GM12878 (cell line): ENCODE data around the gene PHB1. TPM values are rescaled to one million over a fixed set of nuclear protein-coding genes. Genes with fewer than 3 reads are reported as not detected.

Source experiments
- ATAC-seq: fragments of 200-7000 bp; cut with Tn5 transposase; 3 replicates; pipeline ENCODE4 v1.9.1; 2020; ENCODE audit warnings: mild to moderate bottlenecking, moderate library complexity
- BruUV-seq: library from RNA; stranded (reverse); fragments of 400-500 nt; replicated peaks from 2 replicates; lab custom pipeline; 2021; lab: Mats Ljungman, UMichigan
- CTCF ChIA-PET: fragments of 300-600 bp; sonication (Branson Sonifier 250); formaldehyde crosslinking; extraction: SDS; loops from one replicate; lab custom pipeline; 2021; ENCODE audit warnings: inconsistent platforms; lab: Yijun Ruan, JAX
- POLR2A ChIA-PET: fragments of 350-600 bp; formaldehyde crosslinking; extraction: SDS; loops from one replicate; lab custom pipeline; 2021; ENCODE audit warnings: inconsistent platforms; lab: Charles Lee
- RAD21 ChIA-PET: fragments of 300-600 bp; sonication (Branson Sonifier 250); formaldehyde crosslinking; loops from one replicate; lab custom pipeline; 2023; ENCODE audit warnings: antibody characterized with exemption; ENCODE audit not compliant: unreplicated experiment; lab: Charles Lee
- SMC1A ChIA-PET: fragments of 300-600 bp; sonication (Branson Sonifier 250); formaldehyde crosslinking; loops from one replicate; lab custom pipeline; 2023; ENCODE audit not compliant: unreplicated experiment, uncharacterized antibody; lab: Charles Lee
- DNase-seq: peaks from one replicate; pipeline ENCODE4 v3.0.0-alpha.2; 2011; ENCODE audit warnings: low read depth, low spot score
- FAIRE-seq: peaks from 3 replicates; lab custom pipeline; 2011; peaks lifted over from hg19 to GRCh38; lab: Jason Lieb, UNC
- H2AFZ ChIP-seq: 2 replicates; pipeline ENCODE4 v1.6.0; 2011; ENCODE audit warnings: low read depth, low read length, control low read depth; ENCODE audit not compliant: control insufficient read depth
- H3K27ac ChIP-seq: 2 replicates; pipeline ENCODE4 v1.5.1; 2011; ENCODE audit warnings: control low read depth; ENCODE audit not compliant: control insufficient read depth, insufficient read depth
- H3K27me3 ChIP-seq, 2 experiments: replicated peaks in 1 of 2; 2 replicates each; pipeline versions ENCODE4 v1.6.0 to v1.6.1; 2011; ENCODE audit warnings: low read length in 1 of 2; ENCODE audit not compliant: control insufficient read depth in 2 of 2, insufficient read depth in 2 of 2
- H3K36me3 ChIP-seq, 2 experiments: 2 replicates each; pipeline ENCODE4 v1.5.1; 2011; ENCODE audit warnings: low read length in 1 of 2; ENCODE audit not compliant: control insufficient read depth in 2 of 2, insufficient read depth in 2 of 2
- H3K4me1 ChIP-seq: 2 replicates; pipeline ENCODE4 v1.6.1; 2011; ENCODE audit warnings: mild to moderate bottlenecking, low read length, moderate library complexity, mixed read lengths; ENCODE audit not compliant: control insufficient read depth, insufficient read depth
- H3K4me2 ChIP-seq: 2 replicates; pipeline ENCODE4 v1.6.0; 2011; ENCODE audit warnings: control low read depth; ENCODE audit not compliant: control insufficient read depth, insufficient read depth
- H3K4me3 ChIP-seq: fragments of 200-600 bp; sonication (generic); 2 replicates; pipeline ENCODE4 v1.5.1; 2016
- H3K79me2 ChIP-seq: 2 replicates; pipeline ENCODE4 v1.6.0; 2011; ENCODE audit warnings: low read length; ENCODE audit not compliant: control insufficient read depth, insufficient read depth
- H3K9ac ChIP-seq: 2 replicates; pipeline ENCODE4 v1.8.0; 2011; ENCODE audit warnings: low read length, control low read depth, mixed read lengths; ENCODE audit not compliant: control insufficient read depth, insufficient read depth
- H3K9me3 ChIP-seq: replicated peaks from 3 replicates; pipeline ENCODE4 v1.5.1; 2011; ENCODE audit warnings: mild to moderate bottlenecking, low read length; ENCODE audit not compliant: control insufficient read depth, insufficient read depth
- H4K20me1 ChIP-seq: 2 replicates; pipeline ENCODE4 v1.6.0; 2011; ENCODE audit not compliant: control insufficient read depth, insufficient read depth
- ASH2L ChIP-seq: fragments of 300-600, 200-600 bp; sonication (generic); IDR thresholded peaks from 2 replicates; pipeline ENCODE4 v1.6.1; 2017; ENCODE audit warnings: low read depth, mild to moderate bottlenecking, borderline replicate concordance
- CEBPZ ChIP-seq: fragments of 150-350 bp; IDR thresholded peaks from 2 replicates; pipeline ENCODE4 v1.6.1; 2016; ENCODE audit warnings: low read depth, low read length
- EZH2 ChIP-seq: IDR thresholded peaks from 2 replicates; pipeline ENCODE4 v1.6.1; 2012; ENCODE audit warnings: low read depth, mild to moderate bottlenecking, control low read depth, inconsistent platforms, low read length, borderline replicate concordance; ENCODE audit not compliant: control insufficient read depth
- IKZF2 ChIP-seq, 2 experiments: fragments of 450-650 bp; IDR thresholded peaks; 2 replicates each; pipeline ENCODE4 v1.6.1; 2017; ENCODE audit warnings: mild to moderate bottlenecking in 2 of 2, moderate library complexity in 2 of 2
- KDM1A ChIP-seq: fragments of 200-600 bp; sonication (generic); IDR thresholded peaks from 2 replicates; pipeline ENCODE4 v1.6.1; 2016; ENCODE audit warnings: borderline replicate concordance
- NBN ChIP-seq: fragments of 450-650 bp; IDR thresholded peaks from 2 replicates; pipeline ENCODE4 v1.6.1; 2016
- NR2C2 ChIP-seq: IDR thresholded peaks from 2 replicates; pipeline ENCODE4 v1.6.1; 2011; ENCODE audit warnings: borderline replicate concordance, low read depth; ENCODE audit not compliant: control insufficient read depth, insufficient read length
- RFX5 ChIP-seq: IDR thresholded peaks from 2 replicates; pipeline ENCODE4 v1.6.1; 2011; ENCODE audit warnings: low read depth, low read length, improper control_type of control experiment
- RUNX3 ChIP-seq: IDR thresholded peaks from 2 replicates; pipeline ENCODE4 v1.6.1; 2012; ENCODE audit warnings: low read length, inconsistent platforms
- TARDBP ChIP-seq: IDR thresholded peaks from 2 replicates; pipeline ENCODE4 v1.6.1; 2016; ENCODE audit warnings: borderline replicate concordance
- ZBTB33 ChIP-seq: fragments of 450-650 bp; IDR thresholded peaks from 2 replicates; pipeline ENCODE4 v1.6.1; 2017; ENCODE audit warnings: mild to moderate bottlenecking
- ZNF274 ChIP-seq: IDR thresholded peaks from one replicate; pipeline ENCODE4 v1.8.0; 2011; ENCODE audit not compliant: insufficient read length, insufficient read depth
- WGBS: methylation state at CpG from one replicate; pipeline ENCODE4 v1.1.6; 2016; ENCODE audit warnings: low lambda C conversion rate; ENCODE audit not compliant: insufficient replicate concordance, insufficient coverage; ENCODE audit errors: missing lambda C conversion rate; 5-methylcytosine and 5-hydroxymethylcytosine counted together
- in situ Hi-C: fragments of 300-500 bp; cut with MboI; formaldehyde crosslinking; loops from 9 replicates; pipeline ENCODE4 v1.14.3; 2018; ENCODE audit warnings: mixed read lengths
- intact Hi-C: fragments of 100-400 bp; cut with micrococcal nuclease; formaldehyde crosslinking; loops from one replicate; pipeline ENCODE4 v1.14.2; 2022; ENCODE audit not compliant: unreplicated experiment
- polyA plus RNA-seq, 11 experiments: library from polyadenylated mRNA; depleted of rRNA in 4 of 11; unstranded in 6 of 11; stranded (reverse) in 5 of 11; fragments of >200 nt; fragmentation: Nextera tagmentation in 4 of 11; fragmentation: Illumina TruSeq in 1 of 11; extraction: Ambion mirVana in 4 of 11; extraction: Trizol in 1 of 11; gene quantifications; 1 replicate in 1 of 11; 2 replicates in 10 of 11; pipeline versions ENCODE4 v1.2.1 to v1.2.3, GENCODE V29; 2011 to 2016; ENCODE audit warnings: inconsistent platforms in 2 of 11, missing spikeins in 2 of 11, low read depth in 1 of 11
- total RNA-seq, 4 experiments: library from RNA; depleted of rRNA in 3 of 4; stranded (reverse); fragments of >200 nt in 3 of 4; fragmentation: Illumina TruSeq in 1 of 4; extraction: Trizol in 1 of 4; gene quantifications; 2 replicates each; pipeline versions ENCODE4 v1.2.1 to v1.2.3, GENCODE V29; 2013 to 2021
- TF ChIP-seq, protein P1 (sequence below): fragments of 150-350 bp; IDR thresholded peaks from 2 replicates; pipeline ENCODE4 v1.6.1; 2014; ENCODE audit warnings: mild to moderate bottlenecking, low read depth, low read length

Gene PHB1
- total and polyA plus RNA-seq, 10 of the 15 experiments (the other 5 are each of a cell fraction or from before 2014, with no cell fraction given), result 117 to 466 (median 248) TPM

DNA sequence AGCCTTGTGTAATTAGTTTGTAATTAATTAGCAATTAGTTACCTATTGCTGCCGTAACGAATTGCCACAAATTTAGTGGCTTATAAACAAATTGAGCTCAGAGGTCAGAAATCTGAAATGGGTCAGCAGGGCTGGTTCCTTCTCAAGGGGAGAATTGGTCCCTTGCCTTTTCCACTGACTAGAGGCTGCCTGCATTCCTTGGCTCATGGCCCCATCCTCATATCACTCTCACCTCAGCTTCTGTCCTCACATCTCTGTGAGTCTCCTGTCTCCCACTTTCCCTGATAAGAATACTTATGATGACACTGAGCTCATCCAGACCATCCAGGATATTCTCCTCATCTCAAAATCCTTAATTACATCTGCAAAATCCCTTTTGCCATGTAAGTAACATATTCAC, 49.4 kb upstream of the PHB1 start:
- Histone ChIP-seq H3K27ac (no peak overlapping the region), H3K4me1 (no peaks in the 10 kb centered on the region), H3K79me2 (no peaks in the 10 kb centered on the region), H2AFZ (no peak overlapping the region), H4K20me1 (no peaks in the 10 kb centered on the region), H3K9ac (no peak overlapping the region), H3K4me2 (no peak overlapping the region), H3K4me3 (no peak overlapping the region), H3K9me3 (no peaks in the 10 kb centered on the region; the same call in 1 of the 3 replicates), H3K27me3 (peaks cover 5 to 14% of the 10 kb centered on the region in 2 experiments; a peak in 3 of 4 replicates), H3K36me3 (no peaks in the 10 kb centered on the region)
- POLR2A ChIA-PET, result no interaction called here
- no peak for FAIRE-seq
- in situ Hi-C loops, result no loop called here
- RAD21 ChIA-PET, result no interaction called here
- no peak for DNase-seq
- intact Hi-C loops, result no loop called here
- ATAC-seq, result no peak
- CTCF ChIA-PET, result no interaction called here
- TF ChIP-seq TARDBP (no peak), RUNX3 (no peak), ASH2L (no peak), RFX5 (no peak), KDM1A (no peak), NR2C2 (no peak), NBN (no peak), CEBPZ (no peak), IKZF2 (IDR thresholded peaks at IDR 0.05) (no peak), ZNF274 (no peak), EZH2 (no peak), ZBTB33 (no peak)
- TF ChIP-seq, protein P1, sequence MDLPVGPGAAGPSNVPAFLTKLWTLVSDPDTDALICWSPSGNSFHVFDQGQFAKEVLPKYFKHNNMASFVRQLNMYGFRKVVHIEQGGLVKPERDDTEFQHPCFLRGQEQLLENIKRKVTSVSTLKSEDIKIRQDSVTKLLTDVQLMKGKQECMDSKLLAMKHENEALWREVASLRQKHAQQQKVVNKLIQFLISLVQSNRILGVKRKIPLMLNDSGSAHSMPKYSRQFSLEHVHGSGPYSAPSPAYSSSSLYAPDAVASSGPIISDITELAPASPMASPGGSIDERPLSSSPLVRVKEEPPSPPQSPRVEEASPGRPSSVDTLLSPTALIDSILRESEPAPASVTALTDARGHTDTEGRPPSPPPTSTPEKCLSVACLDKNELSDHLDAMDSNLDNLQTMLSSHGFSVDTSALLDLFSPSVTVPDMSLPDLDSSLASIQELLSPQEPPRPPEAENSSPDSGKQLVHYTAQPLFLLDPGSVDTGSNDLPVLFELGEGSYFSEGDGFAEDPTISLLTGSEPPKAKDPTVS, result no peak
- SMC1A ChIA-PET, result interaction anchor here (1.0 kb wide), 1 partner anchor 10 kb away, joined by 3 read pairs; no protein-coding TSS in a partner anchor
- no TSS peak for BruUV-seq
- 30% methylated on average over 2 of the region's 2 CpGs for WGBS
